ENCODE results near the gene ZNF467. TPM values are rescaled to one million over a fixed set of nuclear protein-coding genes. Genes with fewer than 3 reads are reported as not detected.
A peak's percentile ranks its signal among the peaks of the same experiment; 100 is the strongest.

The ZNF467 gene
- total RNA-seq, 5 donors from 2014 or later (not counting 1 experiment from before 2014, with no cell fraction given) = 3.0 to 5.3 (median 4.5) TPM

GRCh38 chr7:149770728-149771636 is 2.4 kb downstream of the ZNF467 start:
- CTCF ChIA-PET = interaction anchor here in 1 of 2 donors (0.7 kb wide), 1 partner anchor 62 kb away, joined by 3 read pairs; no protein-coding TSS in a partner anchor
- peak overlapping the region; percentile 52 to 65 for H3K27ac Mint-ChIP-seq

GRCh38 chr7:149769915-149770314 is 3.5 kb downstream of the ZNF467 start:
- H3K4me3 Mint-ChIP-seq = no peak overlapping the region
- no peaks in the 10 kb centered on the region for H3K9me3 Mint-ChIP-seq
- no peak for DNase-seq
- peaks cover 8% of the 10 kb centered on the region for H3K36me3 Mint-ChIP-seq
- no peak for ATAC-seq (replicated peaks in 1 of 4)
- Histone ChIP-seq H3K4me3 (ENCODE audit: control insufficient read depth in 1 of 2, extremely low read depth in 1 of 2, low read length in 1 of 2) (no peak overlapping the region), H3K36me3 (ENCODE audit: control insufficient read depth in 2 of 2, extremely low read depth in 1 of 2, insufficient read depth in 1 of 2, low read length in 1 of 2) (peaks cover 0 to 11% of the 10 kb centered on the region in 2 donors), H3K9me3 (no peaks in the 10 kb centered on the region), H3K27me3 (replicated peaks in 1 of 2; ENCODE audit: control insufficient read depth in 2 of 2, extremely low read depth in 1 of 2, insufficient read depth in 2 of 2, low read length in 1 of 2) (peaks cover 0 to 16% of the 10 kb centered on the region in 2 experiments), H3K27ac (ENCODE audit: low read length) (no peak overlapping the region), H3K4me1 (ENCODE audit: control insufficient read depth in 1 of 2, extremely low read depth in 1 of 2, insufficient read depth in 2 of 2, low read length in 2 of 2) (peaks cover 2 to 27% of the 10 kb centered on the region in 2 experiments)
- H3K27me3 Mint-ChIP-seq = no peaks in the 10 kb centered on the region
- POLR2A ChIA-PET = no interaction called here
- peaks cover 7 to 8% (median 7%) of the 10 kb centered on the region in 3 donors for H3K4me1 Mint-ChIP-seq
- no peak overlapping the region for H3K27ac Mint-ChIP-seq
- 100% methylated on average over 1 of the region's 2 CpGs for WGBS (ENCODE audit: insufficient coverage)
- CTCF ChIA-PET = interaction anchor here in 1 of 2 donors (1.0 kb wide), 1 partner anchor 109 kb away, joined by 5 read pairs; no protein-coding TSS in a partner anchor

More at GRCh38 chr7:149770728-149771636, 2.4 kb downstream of the ZNF467 start:
- whole genome bisulfite sequencing (ENCODE audit: insufficient coverage) = 88% methylated on average over 5 of the region's 16 CpGs
- Histone ChIP-seq H3K4me3 (ENCODE audit: control insufficient read depth in 1 of 2, extremely low read depth in 1 of 2, low read length in 1 of 2) (peak overlapping the region in 1 of 2 donors; percentile 38), H3K36me3 (ENCODE audit: control insufficient read depth in 2 of 2, extremely low read depth in 1 of 2, insufficient read depth in 1 of 2, low read length in 1 of 2) (peaks cover 0 to 8% of the 10 kb centered on the region in 2 donors), H3K9me3 (no peaks in the 10 kb centered on the region), H3K4me1 (ENCODE audit: control insufficient read depth in 1 of 2, extremely low read depth in 1 of 2, insufficient read depth in 2 of 2, low read length in 2 of 2) (peaks cover 2 to 27% of the 10 kb centered on the region in 2 experiments), H3K27me3 (replicated peaks in 1 of 2; ENCODE audit: control insufficient read depth in 2 of 2, extremely low read depth in 1 of 2, insufficient read depth in 2 of 2, low read length in 1 of 2) (peaks cover 0 to 16% of the 10 kb centered on the region in 2 experiments), H3K27ac (ENCODE audit: low read length) (no peak overlapping the region)
- Mint-ChIP-seq H3K9me3 (no peaks in the 10 kb centered on the region), H3K36me3 (peaks cover 7% of the 10 kb centered on the region), H3K27me3 (no peaks in the 10 kb centered on the region), H3K4me3 (peak overlapping the region; percentile 70 to 82 (median 73)), H3K4me1 (peaks cover 7 to 10% (median 10%) of the 10 kb centered on the region in 3 donors)
- peak in 1 of 35 experiments; percentile 18 for DNase-seq
- ATAC-seq (replicated peaks in 1 of 4) = peak in 2 of 4 experiments; percentile 1 to 2
- POLR2A ChIA-PET = interaction anchor here in 1 of 2 donors (0.6 kb wide), 1 partner anchor 21 kb away, joined by 3 read pairs; no protein-coding TSS in a partner anchor

- Mint-ChIP-seq H3K9me3 (no peaks in the 10 kb centered on the region), H3K4me3 (no peak overlapping the region), H3K4me1 (peaks cover 0 to 3% (median 2%) of the 10 kb centered on the region in 3 donors), H3K27ac (no peak overlapping the region), H3K27me3 (no peaks in the 10 kb centered on the region), H3K36me3 (peaks cover 8% of the 10 kb centered on the region)
- Histone ChIP-seq H3K4me3 (ENCODE audit: control insufficient read depth in 1 of 2, extremely low read depth in 1 of 2, low read length in 1 of 2) (no peak overlapping the region), H3K27me3 (replicated peaks in 1 of 2; ENCODE audit: control insufficient read depth in 2 of 2, extremely low read depth in 1 of 2, insufficient read depth in 2 of 2, low read length in 1 of 2) (peaks cover 0 to 14% of the 10 kb centered on the region in 2 experiments), H3K9me3 (no peaks in the 10 kb centered on the region), H3K27ac (ENCODE audit: low read length) (no peak overlapping the region), H3K4me1 (ENCODE audit: control insufficient read depth in 1 of 2, extremely low read depth in 1 of 2, insufficient read depth in 2 of 2, low read length in 2 of 2) (peaks cover 2 to 19% of the 10 kb centered on the region in 2 experiments), H3K36me3 (ENCODE audit: control insufficient read depth in 2 of 2, extremely low read depth in 1 of 2, insufficient read depth in 1 of 2, low read length in 1 of 2) (peaks cover 0 to 17% of the 10 kb centered on the region in 2 donors)
- DNase-seq (no peak), ATAC-seq (replicated peaks in 1 of 4) (no peak)
- ChIA-PET POLR2A (interaction anchor here in 1 of 2 donors (0.5 kb wide), 1 partner anchor 36 kb away, joined by 3 read pairs; no protein-coding TSS in a partner anchor), CTCF (no interaction called here)
- 90% methylated on average over 6 of the region's 7 CpGs for WGBS (ENCODE audit: insufficient coverage)
Measured at GRCh38 chr7:149768931-149769330, 4.5 kb downstream of the ZNF467 start.

- no peak for DNase-seq
- Mint-ChIP-seq H3K4me3 (no peak overlapping the region), H3K9me3 (no peaks in the 10 kb centered on the region), H3K4me1 (peaks cover 0 to 3% (median 2%) of the 10 kb centered on the region in 3 donors), H3K27ac (no peak overlapping the region), H3K27me3 (no peaks in the 10 kb centered on the region), H3K36me3 (peaks cover 8% of the 10 kb centered on the region)
- WGBS (ENCODE audit: insufficient coverage) = 89% methylated on average over 7 of the region's 8 CpGs
- Histone ChIP-seq H3K4me1 (ENCODE audit: control insufficient read depth in 1 of 2, extremely low read depth in 1 of 2, insufficient read depth in 2 of 2, low read length in 2 of 2) (peaks cover 2 to 8% of the 10 kb centered on the region in 2 experiments), H3K27ac (ENCODE audit: low read length) (no peak overlapping the region), H3K4me3 (ENCODE audit: control insufficient read depth in 1 of 2, extremely low read depth in 1 of 2, low read length in 1 of 2) (no peak overlapping the region), H3K27me3 (replicated peaks in 1 of 2; ENCODE audit: control insufficient read depth in 2 of 2, extremely low read depth in 1 of 2, insufficient read depth in 2 of 2, low read length in 1 of 2) (peaks cover 0 to 6% of the 10 kb centered on the region in 2 experiments), H3K9me3 (no peaks in the 10 kb centered on the region), H3K36me3 (ENCODE audit: control insufficient read depth in 2 of 2, extremely low read depth in 1 of 2, insufficient read depth in 1 of 2, low read length in 1 of 2) (peaks cover 0 to 17% of the 10 kb centered on the region in 2 donors)
- ChIA-PET CTCF (no interaction called here), POLR2A (no interaction called here)
- ATAC-seq (replicated peaks in 1 of 4) = no peak
Measured at GRCh38 chr7:149767068-149767467, 6.3 kb downstream of the ZNF467 start.

- CTCF ChIA-PET = no interaction called here
- POLR2A ChIA-PET = interaction anchor here in 1 of 2 donors (0.6 kb wide), 1 partner anchor 10 kb away, joined by 3 read pairs; no protein-coding TSS in a partner anchor
- Histone ChIP-seq H3K27me3 (replicated peaks in 1 of 2; ENCODE audit: control insufficient read depth in 2 of 2, extremely low read depth in 1 of 2, insufficient read depth in 2 of 2, low read length in 1 of 2) (peaks cover 0 to 6% of the 10 kb centered on the region in 2 experiments), H3K27ac (ENCODE audit: low read length) (no peak overlapping the region), H3K4me1 (ENCODE audit: control insufficient read depth in 1 of 2, extremely low read depth in 1 of 2, insufficient read depth in 2 of 2, low read length in 2 of 2) (peaks cover under 1 to 5% of the 10 kb centered on the region in 2 experiments), H3K9me3 (no peaks in the 10 kb centered on the region), H3K36me3 (ENCODE audit: control insufficient read depth in 2 of 2, extremely low read depth in 1 of 2, insufficient read depth in 1 of 2, low read length in 1 of 2) (peaks cover 0 to 17% of the 10 kb centered on the region in 2 donors), H3K4me3 (ENCODE audit: control insufficient read depth in 1 of 2, extremely low read depth in 1 of 2, low read length in 1 of 2) (no peak overlapping the region)
- ATAC-seq (replicated peaks in 1 of 4) = no peak
- Mint-ChIP-seq H3K4me3 (no peak overlapping the region), H3K36me3 (peaks cover 8% of the 10 kb centered on the region), H3K4me1 (peaks cover 0 to 3% (median 2%) of the 10 kb centered on the region in 3 donors), H3K27me3 (no peaks in the 10 kb centered on the region), H3K9me3 (no peaks in the 10 kb centered on the region), H3K27ac (peak overlapping the region in 1 of 2 donors; percentile 6)
- no peak for DNase-seq
- 89% methylated on average over 18 of the region's 18 CpGs for WGBS (ENCODE audit: insufficient coverage)
Measured at GRCh38 chr7:149766135-149766675, 7.2 kb downstream of the ZNF467 start.
